Activated naive CD8-positive, alpha-beta T cell treated with anti-CD3 and anti-CD28 coated beads for 36 hours (primary cell): ENCODE data around the gene CLEC7A. TPM values are rescaled to one million over a fixed set of nuclear protein-coding genes. Genes with fewer than 3 reads are reported as not detected.

Source experiments
- total RNA-seq, 2 experiments: library from RNA; stranded (reverse); gene quantifications; one replicate each; pipeline ENCODE4 v1.2.3, GENCODE V29; 2021

CLEC7A gene
- total RNA-seq, 2 experiments from 2014 or later, result not detected

Other genes with a start within 250 kb of the CLEC7A start
- not detected for gene KLRF2, start 248.7 kb downstream of the CLEC7A start, total RNA-seq
- gene CLEC2A, start 197.8 kb downstream of the CLEC7A start, total RNA-seq, result not detected
- gene CLEC12A, start 158.8 kb downstream of the CLEC7A start, total RNA-seq, result under 1 TPM; 0.14 TPM
- gene CLEC1B, start 131.1 kb downstream of the CLEC7A start, total RNA-seq, result not detected
- gene CLEC12B, start 119.6 kb downstream of the CLEC7A start, total RNA-seq, result not detected
- not detected for gene CLEC9A, start 99.5 kb downstream of the CLEC7A start, total RNA-seq
- not detected for gene CLEC1A, start 31.2 kb downstream of the CLEC7A start, total RNA-seq
- gene OLR1, start 41.9 kb upstream of the CLEC7A start, total RNA-seq, result not detected
- not detected for gene TMEM52B, start 48.8 kb upstream of the CLEC7A start, total RNA-seq
- 1 to 10 TPM; 6.0 to 7.2 TPM for gene GABARAPL1, start 82.7 kb upstream of the CLEC7A start, total RNA-seq
- 1 to 10 TPM; 2.0 to 2.6 TPM for gene KLRD1, start 177.7 kb upstream of the CLEC7A start, total RNA-seq